Measurements from ENCODE around the gene IQGAP2. TPM values are rescaled to one million over a fixed set of nuclear protein-coding genes. Genes with fewer than 3 reads are reported as not detected.

IQGAP2 gene
- total and polyA plus RNA-seq, 9 of the 15 experiments (the other 6 are each of a cell fraction or from before 2014, with no cell fraction given): 8.7 to 23.2 (median 17.4) TPM

GRCh38 chr5:76363352-76364225, 39.5 kb upstream of the IQGAP2 start (continued):
- peak; percentile 65 for TF ChIP-seq MGA (IDR thresholded peaks at IDR 0.05)
- 0 out of 2 replicates have a peak, but pooled peaks have one; percentile 32 for TF ChIP-seq ETS1 (conservative IDR thresholded peaks at IDR 0.05; ENCODE audit: control insufficient read depth, low read depth, low read length)
- peak; percentile 30; the same call in 1 of the 2 replicates for TF ChIP-seq RAD51 (IDR thresholded peaks at IDR 0.05; ENCODE audit: borderline replicate concordance, low read depth)
- no peak for TF ChIP-seq E2F5 (CRISPR knock-in tag; IDR thresholded peaks at IDR 0.05)
- TF ChIP-seq MLX (CRISPR knock-in tag; conservative IDR thresholded peaks at IDR 0.05): no peak
- peak; percentile 42 to 95 for TF ChIP-seq FOXK2 (conservative IDR thresholded peaks at IDR 0.05 in 1 of 2, IDR thresholded peaks at IDR 0.05 in 1 of 2; ENCODE audit: low read depth in 2 of 2)
- TF ChIP-seq IRF9 (tag; IDR thresholded peaks at IDR 0.05): no peak
- TF ChIP-seq ZBTB1 (CRISPR knock-in tag; IDR thresholded peaks at IDR 0.05; ENCODE audit: borderline replicate concordance, low read depth): no peak
- TF ChIP-seq HDAC3 (IDR thresholded peaks at IDR 0.05; ENCODE audit: borderline replicate concordance, partially characterized antibody): peak; percentile 65
